Neuronal stem cell (in vitro differentiated cells): ENCODE measurements around the gene WNT3A.

ENCODE experiments used
- DNase-seq: peaks from one replicate; pipeline ENCODE4 v3.0.0-alpha.2; 2013; ENCODE audit warnings: low spot score
- H2AFZ ChIP-seq: one replicate; pipeline ENCODE4 v1.6.1; 2013; ENCODE audit warnings: mild to moderate bottlenecking, low read length, inconsistent platforms
- H2AK5ac ChIP-seq: 2 replicates; pipeline ENCODE4 v1.6.1; 2013; ENCODE audit warnings: low read depth, mild to moderate bottlenecking, inconsistent platforms, low read length, moderate library complexity, mixed read lengths
- H2BK120ac ChIP-seq: 2 replicates; pipeline ENCODE4 v1.6.1; 2013; ENCODE audit warnings: low read depth, mild to moderate bottlenecking, inconsistent platforms, low read length, moderate library complexity, mixed read lengths
- H2BK12ac ChIP-seq: one replicate; pipeline ENCODE4 v1.6.1; 2013; ENCODE audit warnings: low read length, inconsistent platforms
- H2BK15ac ChIP-seq: 2 replicates; pipeline ENCODE4 v1.6.1; 2013; ENCODE audit warnings: mild to moderate bottlenecking, low read length, inconsistent platforms, mixed read lengths
- H2BK5ac ChIP-seq: one replicate; pipeline ENCODE4 v1.6.1; 2013; ENCODE audit warnings: inconsistent platforms, mild to moderate bottlenecking, low read length, moderate library complexity
- H3K14ac ChIP-seq: one replicate; pipeline ENCODE4 v1.6.1; 2013; ENCODE audit warnings: low read length, inconsistent platforms
- H3K18ac ChIP-seq: 2 replicates; pipeline ENCODE4 v1.6.1; 2013; ENCODE audit warnings: low read length, inconsistent platforms
- H3K23ac ChIP-seq: 2 replicates; pipeline ENCODE4 v1.6.1; 2013; ENCODE audit warnings: low read depth, mild to moderate bottlenecking, mixed read lengths, low read length, inconsistent platforms; ENCODE audit not compliant: poor library complexity
- H3K27ac ChIP-seq: replicated peaks from 3 replicates; pipeline ENCODE4 v1.5.1; 2013; ENCODE audit warnings: low read length, inconsistent platforms
- H3K27me3 ChIP-seq, 3 experiments: 2 replicates each; pipeline ENCODE4 v1.6.1; 2013; ENCODE audit warnings: low read length in 3 of 3, mild to moderate bottlenecking in 2 of 3, inconsistent platforms in 1 of 3, low read depth in 1 of 3, mixed read lengths in 1 of 3, moderate library complexity in 1 of 3; ENCODE audit not compliant: control insufficient read depth in 3 of 3, insufficient read depth in 3 of 3
- H3K36me3 ChIP-seq, 2 donors: replicated peaks in 1 of 2; 2 replicates each; pipeline ENCODE4 v1.6.1; 2013; ENCODE audit warnings: low read length in 2 of 2; ENCODE audit not compliant: control insufficient read depth in 2 of 2, insufficient read depth in 2 of 2
- H3K4ac ChIP-seq: 2 replicates; pipeline ENCODE4 v1.6.1; 2013; ENCODE audit warnings: inconsistent platforms, mild to moderate bottlenecking, low read length, moderate library complexity
- H3K4me1 ChIP-seq, 2 donors: 1 replicate in 1 of 2; 2 replicates in 1 of 2; pipeline ENCODE4 v1.6.1; 2013; ENCODE audit warnings: low read length in 2 of 2, low read depth in 1 of 2; ENCODE audit not compliant: control insufficient read depth in 2 of 2, insufficient read depth in 1 of 2
- H3K4me2 ChIP-seq: one replicate; pipeline ENCODE4 v1.6.1; 2013; ENCODE audit warnings: mild to moderate bottlenecking, low read length, inconsistent platforms; ENCODE audit not compliant: insufficient read depth, poor library complexity, severe bottlenecking
- H3K4me3 ChIP-seq, 2 donors: 2 replicates each; pipeline ENCODE4 v1.5.1; 2013; ENCODE audit warnings: low read length in 2 of 2, mild to moderate bottlenecking in 2 of 2, inconsistent platforms in 1 of 2, moderate library complexity in 1 of 2
- H3K79me1 ChIP-seq: one replicate; pipeline ENCODE4 v1.6.1; 2013; ENCODE audit warnings: low read depth, mild to moderate bottlenecking, inconsistent platforms, low read length, moderate library complexity
- H3K9ac ChIP-seq: one replicate; pipeline ENCODE4 v1.6.1; 2013; ENCODE audit warnings: mild to moderate bottlenecking, low read depth, low read length, inconsistent platforms; ENCODE audit not compliant: poor library complexity
- H3K9me3 ChIP-seq, 2 donors: replicated peaks in 1 of 2; 2 replicates each; pipeline versions ENCODE3 to v1.6.1; 2013; ENCODE audit warnings: low read length in 2 of 2, mild to moderate bottlenecking in 2 of 2, inconsistent platforms in 1 of 2, low read depth in 1 of 2, mixed read lengths in 1 of 2, moderate library complexity in 1 of 2; ENCODE audit not compliant: control insufficient read depth in 2 of 2, insufficient read depth in 1 of 2
- H4K8ac ChIP-seq: one replicate; pipeline ENCODE4 v1.6.1; 2013; ENCODE audit warnings: low read depth, mild to moderate bottlenecking, inconsistent platforms, low read length, moderate library complexity
- H4K91ac ChIP-seq: one replicate; pipeline ENCODE4 v1.6.1; 2013; ENCODE audit warnings: low read length, low read depth, mild to moderate bottlenecking, inconsistent platforms; ENCODE audit not compliant: poor library complexity
- WGBS, 2 donors: extraction: QIAGEN DNeasy Blood & Tissue Kit; methylation state at CpG; one replicate each; pipeline ENCODE4 v1.1.7; 2013; ENCODE audit warnings: missing lambda C conversion rate in 2 of 2, mixed read lengths in 1 of 2; ENCODE audit not compliant: insufficient read length in 2 of 2, insufficient replicate concordance in 1 of 2; ENCODE audit errors: extremely low coverage in 2 of 2; 5-methylcytosine and 5-hydroxymethylcytosine counted together

The WNT3A gene

DNA sequence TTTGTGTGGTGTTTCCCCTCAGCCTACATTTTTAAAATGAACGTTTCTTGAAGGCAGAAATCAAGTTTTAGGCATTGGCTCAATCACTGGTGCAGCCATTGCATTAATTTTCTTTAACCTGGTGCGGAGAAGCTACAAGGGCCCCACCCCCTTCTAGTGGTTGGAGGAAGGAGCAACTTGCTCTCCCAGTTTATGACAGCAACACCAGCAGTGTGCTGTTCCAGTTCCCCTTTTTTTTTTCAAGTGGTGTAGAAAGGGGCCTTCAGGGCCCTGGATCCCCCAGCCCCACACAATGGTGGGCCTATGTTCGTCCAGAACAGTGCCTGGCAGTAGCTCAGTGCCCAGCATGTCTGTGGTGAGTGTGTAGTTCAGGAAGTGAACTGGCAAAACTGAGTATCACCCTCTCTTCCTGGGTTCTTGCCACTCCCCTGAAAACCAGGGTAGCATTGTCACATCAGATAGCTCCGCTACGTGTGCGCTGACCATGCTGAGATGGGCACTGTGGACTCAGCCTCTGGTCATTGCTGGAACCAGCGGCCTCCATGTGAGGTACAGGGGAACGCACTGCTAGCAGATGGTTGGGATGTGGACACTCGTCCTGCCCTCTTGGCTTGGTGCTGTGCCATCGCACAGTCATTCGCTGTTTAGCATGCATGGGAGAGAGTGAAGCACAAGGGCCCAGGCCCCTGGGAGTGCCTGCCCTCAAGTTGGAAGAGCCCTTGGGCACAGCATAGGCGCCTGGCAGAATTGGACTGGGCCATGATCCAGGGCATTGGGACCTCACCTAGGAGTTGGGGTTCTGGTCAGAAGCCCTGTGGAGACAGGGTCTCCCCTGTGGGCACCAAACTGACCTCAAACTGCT lies 83.0 kb downstream of the WNT3A start:
- H2BK5ac ChIP-seq = peak overlapping the region; percentile 5
- no peak overlapping the region for H3K27ac ChIP-seq
- H2AFZ ChIP-seq = no peak overlapping the region
- no peaks in the 10 kb centered on the region for H3K27me3 ChIP-seq
- H3K9ac ChIP-seq = no peak overlapping the region
- H2BK12ac ChIP-seq = no peak overlapping the region
- no peak overlapping the region for H4K91ac ChIP-seq
- peaks cover 14 to 28% of the 10 kb centered on the region in 2 donors for H3K9me3 ChIP-seq
- H3K4ac ChIP-seq = no peak overlapping the region
- peaks cover 13 to 19% of the 10 kb centered on the region in 2 donors for H3K4me1 ChIP-seq
- no peak overlapping the region for H4K8ac ChIP-seq
- peak overlapping the region; percentile 38 for H3K23ac ChIP-seq
- peaks cover 13 to 86% of the 10 kb centered on the region in 2 donors for H3K36me3 ChIP-seq
- no CpG with 5 or more reads among the region's 12 CpGs for WGBS, 2 donors
- no peak overlapping the region for H3K18ac ChIP-seq
- H2AK5ac ChIP-seq = no peak overlapping the region
- H2BK120ac ChIP-seq = no peak overlapping the region
- H3K79me1 ChIP-seq = peaks cover 26% of the 10 kb centered on the region
- no peak overlapping the region for H3K4me2 ChIP-seq
- no peak overlapping the region for H2BK15ac ChIP-seq
- no peak for DNase-seq
- no peak overlapping the region for H3K4me3 ChIP-seq
- peak overlapping the region; percentile 67 for H3K14ac ChIP-seq

DNA sequence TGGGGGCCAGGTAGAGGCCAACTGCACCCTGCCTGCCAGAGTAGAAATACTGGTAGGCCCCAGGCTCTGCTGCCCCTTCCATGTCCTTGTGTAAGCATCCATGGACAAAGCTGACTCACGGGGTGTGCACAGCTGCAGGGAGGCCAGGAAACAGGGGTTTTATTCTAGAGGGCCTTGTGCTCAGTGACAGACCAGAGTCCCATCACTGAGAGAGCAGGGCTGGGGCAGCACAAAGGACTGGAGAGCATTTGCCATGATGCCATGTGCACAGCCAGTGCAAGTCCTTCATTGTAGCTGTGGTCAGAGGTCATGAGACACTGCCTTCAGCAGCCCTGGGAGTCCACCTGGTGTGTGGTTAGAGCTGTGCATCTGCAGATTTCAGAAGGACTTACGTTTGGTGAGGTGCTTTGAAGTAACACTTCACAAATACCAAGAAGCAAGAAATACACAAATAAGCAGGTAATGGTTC lies 83.8 kb downstream of the WNT3A start:
- Histone ChIP-seq H3K4ac (no peak overlapping the region), H3K36me3 (peaks cover 16 to 86% of the 10 kb centered on the region in 2 donors), H4K91ac (no peak overlapping the region), H3K9me3 (peaks cover 16 to 37% of the 10 kb centered on the region in 2 donors), H3K4me2 (no peak overlapping the region), H3K4me3 (no peak overlapping the region), H2BK5ac (no peak overlapping the region), H3K18ac (no peak overlapping the region), H3K23ac (no peak overlapping the region), H2BK15ac (no peak overlapping the region), H3K27ac (no peak overlapping the region), H2BK12ac (no peak overlapping the region), H3K79me1 (peaks cover 23% of the 10 kb centered on the region), H3K14ac (no peak overlapping the region), H2AFZ (no peak overlapping the region), H3K9ac (no peak overlapping the region), H3K4me1 (peaks cover 6 to 12% of the 10 kb centered on the region in 2 donors), H2BK120ac (no peak overlapping the region), H3K27me3 (no peaks in the 10 kb centered on the region), H2AK5ac (no peak overlapping the region), H4K8ac (no peak overlapping the region)
- no CpG with 5 or more reads among the region's 2 CpGs for WGBS, 2 donors
- DNase-seq = no peak

DNA sequence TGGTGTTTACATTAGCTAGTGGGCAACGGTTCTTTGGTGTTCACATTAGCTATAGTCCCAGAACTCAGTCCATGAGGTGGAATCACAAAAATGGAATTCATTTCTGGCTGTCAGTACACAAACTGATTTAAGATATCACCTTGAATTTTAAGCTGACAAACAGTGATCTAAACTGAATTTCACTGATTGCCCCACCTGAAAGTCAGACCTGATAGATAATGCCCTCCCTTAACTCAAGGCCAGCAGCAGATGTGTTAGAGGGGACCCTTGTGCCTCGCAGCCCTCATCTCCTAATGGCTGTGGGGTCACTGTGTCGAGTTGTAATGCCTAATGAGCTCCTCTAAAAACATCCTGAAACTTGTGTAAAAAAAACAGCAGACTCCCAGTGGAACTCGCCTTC lies 84.3 kb downstream of the WNT3A start:
- no peaks in the 10 kb centered on the region for H3K27me3 ChIP-seq
- DNase-seq = no peak
- H3K14ac ChIP-seq = no peak overlapping the region
- no CpG with 5 or more reads among the region's 4 CpGs for WGBS, 2 donors
- no peak overlapping the region for H2BK15ac ChIP-seq
- no peak overlapping the region for H4K8ac ChIP-seq
- no peak overlapping the region for H3K23ac ChIP-seq
- no peak overlapping the region for H2AFZ ChIP-seq
- H3K36me3 ChIP-seq = peaks cover 13 to 87% of the 10 kb centered on the region in 2 donors
- no peak overlapping the region for H3K4ac ChIP-seq
- peaks cover 4 to 12% of the 10 kb centered on the region in 2 donors for H3K4me1 ChIP-seq
- no peak overlapping the region for H2BK120ac ChIP-seq
- H2AK5ac ChIP-seq = no peak overlapping the region
- H2BK12ac ChIP-seq = no peak overlapping the region
- H2BK5ac ChIP-seq = no peak overlapping the region
- no peak overlapping the region for H3K27ac ChIP-seq
- H3K4me3 ChIP-seq = no peak overlapping the region
- peaks cover 26% of the 10 kb centered on the region for H3K79me1 ChIP-seq
- H3K9me3 ChIP-seq = peaks cover 16 to 40% of the 10 kb centered on the region in 2 donors
- no peak overlapping the region for H3K4me2 ChIP-seq
- no peak overlapping the region for H4K91ac ChIP-seq
- H3K9ac ChIP-seq = no peak overlapping the region
- H3K18ac ChIP-seq = no peak overlapping the region

DNA sequence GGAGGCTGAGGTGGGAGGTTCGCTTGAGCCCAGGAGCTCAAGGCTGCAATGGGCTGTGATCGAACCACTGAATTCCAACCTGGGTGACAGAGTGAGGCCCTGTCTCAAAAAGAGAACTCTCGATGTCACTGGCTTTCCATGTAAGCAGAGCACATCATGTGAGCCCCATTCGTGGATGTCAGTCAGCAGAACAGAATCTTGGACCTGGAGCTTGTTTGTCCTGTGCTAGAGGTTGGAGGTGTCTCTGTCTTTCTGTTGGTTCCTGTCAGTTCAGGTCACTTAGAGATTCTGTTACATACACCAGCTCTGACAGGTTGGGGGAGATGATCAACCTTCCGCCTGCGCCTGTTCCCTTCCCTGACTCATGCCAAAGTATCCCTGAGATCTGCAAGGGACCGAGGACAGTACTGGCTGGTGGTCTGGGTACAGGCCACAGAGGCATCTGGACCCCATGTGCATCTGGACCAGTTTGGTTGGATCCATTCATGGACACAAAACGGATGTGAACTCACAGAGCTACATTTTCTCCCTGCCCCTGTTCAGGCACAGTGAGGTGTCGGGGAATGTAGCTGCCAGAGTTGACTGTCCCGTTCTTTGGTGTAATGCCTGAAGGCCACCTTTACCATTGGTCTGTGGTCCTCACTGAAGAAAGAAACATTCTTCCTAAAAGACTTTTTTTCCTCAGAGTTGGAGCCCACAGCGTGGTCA lies 85.7 kb downstream of the WNT3A start:
- H3K27ac ChIP-seq = no peak overlapping the region
- H2BK15ac ChIP-seq = no peak overlapping the region
- H2AFZ ChIP-seq = no peak overlapping the region
- no CpG with 5 or more reads among the region's 11 CpGs for WGBS, 2 donors
- H3K4me1 ChIP-seq = peaks cover 4 to 10% of the 10 kb centered on the region in 2 donors
- no peak overlapping the region for H2BK5ac ChIP-seq
- H3K4me3 ChIP-seq = no peak overlapping the region
- no peak overlapping the region for H2BK12ac ChIP-seq
- no peak overlapping the region for H4K91ac ChIP-seq
- no peak overlapping the region for H3K23ac ChIP-seq
- H3K9me3 ChIP-seq = peaks cover 16 to 40% of the 10 kb centered on the region in 2 donors
- no peak overlapping the region for H4K8ac ChIP-seq
- H3K18ac ChIP-seq = no peak overlapping the region
- H3K36me3 ChIP-seq = peaks cover 25 to 91% of the 10 kb centered on the region in 2 donors
- H3K4ac ChIP-seq = no peak overlapping the region
- H3K4me2 ChIP-seq = no peak overlapping the region
- no peak overlapping the region for H2BK120ac ChIP-seq
- H3K27me3 ChIP-seq = no peaks in the 10 kb centered on the region
- H3K9ac ChIP-seq = no peak overlapping the region
- no peak for DNase-seq
- H2AK5ac ChIP-seq = no peak overlapping the region
- H3K79me1 ChIP-seq = peaks cover 28% of the 10 kb centered on the region
- H3K14ac ChIP-seq = no peak overlapping the region
